NCI-H82 treated with DMSO at 0.1 percent for 48 hours (cell line): ENCODE measurements around the gene EEF2K.
A peak's percentile ranks its signal among the peaks of the same experiment; 100 is the strongest.
"Not testable (repeated sequence)": the region's sequence is repeated elsewhere in the genome, so short reads cannot be mapped to it uniquely, and the experiment has no call there.

Experiments
- DNase-seq: peaks from one replicate; lab custom pipeline; 2025; ENCODE audit not compliant: unreplicated experiment; lab: John Stamatoyannopoulos, UW

Gene EEF2K

GRCh38 chr16:22207715-22208360 is 1.8 kb downstream of the EEF2K start:
- DNase-seq: no peak

- DNase-seq: no peak
These were observed 4.2 kb downstream of the EEF2K start for GRCh38 chr16:22210285-22210684.

- no peak for DNase-seq
These were observed 4.8 kb downstream of the EEF2K start for GRCh38 chr16:22210854-22211253.

GRCh38 chr16:22213236-22213635 is 7.2 kb downstream of the EEF2K start:
- no peak for DNase-seq

- peak; percentile 99 for DNase-seq
These were observed 7.7 kb downstream of the EEF2K start for GRCh38 chr16:22213801-22214200.

- DNase-seq: no peak
These were observed 8.3 kb downstream of the EEF2K start for GRCh38 chr16:22214402-22214801.

GRCh38 chr16:22214889-22215288 is 8.8 kb downstream of the EEF2K start:
- DNase-seq: peak; percentile 28

GRCh38 chr16:22216191-22216831 is 10.2 kb downstream of the EEF2K start:
- peak; percentile 29 for DNase-seq

GRCh38 chr16:22216832-22217225 is 10.8 kb downstream of the EEF2K start:
- DNase-seq: not testable (repeated sequence)

- DNase-seq: no peak
These were observed 12.0 kb downstream of the EEF2K start for GRCh38 chr16:22217890-22218730.

- DNase-seq: no peak
These were observed 13.5 kb downstream of the EEF2K start for GRCh38 chr16:22219389-22220068.

- no peak for DNase-seq
These were observed 14.0 kb downstream of the EEF2K start for GRCh38 chr16:22220069-22220440.

GRCh38 chr16:22220714-22221113 is 14.6 kb downstream of the EEF2K start:
- DNase-seq: no peak

GRCh38 chr16:22222006-22222405 is 15.9 kb downstream of the EEF2K start:
- DNase-seq: no peak

GRCh38 chr16:22222998-22223397 is 16.9 kb downstream of the EEF2K start:
- DNase-seq: no peak

- DNase-seq: no peak
These were observed 19.0 kb downstream of the EEF2K start for GRCh38 chr16:22225060-22225459.

- no peak for DNase-seq
These were observed 23.8 kb downstream of the EEF2K start for GRCh38 chr16:22229889-22230288.

GRCh38 chr16:22232277-22233036 is 26.4 kb downstream of the EEF2K start:
- no peak for DNase-seq

- DNase-seq: no peak
These were observed 26.9 kb downstream of the EEF2K start for GRCh38 chr16:22233037-22233372.

- no peak for DNase-seq
These were observed 30.0 kb downstream of the EEF2K start for GRCh38 chr16:22235839-22236745.
